K562 (cell line): ENCODE data around the gene HAUS2. TPM values are rescaled to one million over a fixed set of nuclear protein-coding genes. Genes with fewer than 3 reads are reported as not detected.
A peak's percentile ranks its signal among the peaks of the same experiment; 100 is the strongest.

ENCODE experiments used
- CBFB ChIP-seq: sonication (generic); formaldehyde crosslinking; IDR thresholded peaks from 2 replicates; pipeline ENCODE4 v1.4.0; 2020; ENCODE audit warnings: mild to moderate bottlenecking, missing genetic modification reagents
- CHD4 ChIP-seq: fragments of 200-600 bp; sonication (generic); IDR thresholded peaks from 3 replicates; pipeline ENCODE4 v1.6.1; 2012; ENCODE audit warnings: low read depth, mild to moderate bottlenecking, mixed read lengths, low read length, inconsistent platforms; ENCODE audit not compliant: insufficient read depth, insufficient replicate concordance, poor library complexity, severe bottlenecking
- HDAC1 ChIP-seq, 2 experiments: fragments of 450-650 bp; IDR thresholded peaks; 2 replicates each; pipeline ENCODE4 v1.6.1; 2016 to 2017; ENCODE audit warnings: inconsistent platforms in 1 of 2, mild to moderate bottlenecking in 1 of 2, moderate library complexity in 1 of 2
- HMG20A ChIP-seq: fragments of 450-650 bp; formaldehyde crosslinking; conservative IDR thresholded peaks from 2 replicates; pipeline ENCODE4 v1.4.0; 2020; ENCODE audit warnings: mild to moderate bottlenecking, mixed read lengths
- LEF1 ChIP-seq: fragments of 450-650 bp; IDR thresholded peaks from 2 replicates; pipeline ENCODE4 v1.6.1; 2016; ENCODE audit warnings: mild to moderate bottlenecking
- NR1H2 ChIP-seq: sonication (generic); formaldehyde crosslinking; IDR thresholded peaks from 2 replicates; pipeline ENCODE4 v1.4.0; 2020; ENCODE audit warnings: mild to moderate bottlenecking, missing genetic modification reagents
- SMAD4 ChIP-seq: fragments of 250-450 bp; sonication (Bioruptor Pico); conservative IDR thresholded peaks from 2 replicates; pipeline ENCODE4 v1.8.0; 2021; ENCODE audit warnings: inconsistent platforms, mild to moderate bottlenecking, moderate library complexity
- ZNF384 ChIP-seq: IDR thresholded peaks from 2 replicates; pipeline ENCODE4 v1.6.1; 2012; ENCODE audit warnings: low read depth, low read length, improper control_type of control experiment
- ZNF644 ChIP-seq: fragments of 200-800 bp; sonication (Bioruptor generic); IDR thresholded peaks from 2 replicates; pipeline ENCODE4 v1.6.1; 2016; ENCODE audit warnings: low read depth, missing genetic modification characterization, missing compliant biosample characterization
- polyA plus RNA-seq, 8 experiments: library from polyadenylated mRNA; depleted of rRNA in 4 of 8; stranded (reverse) in 5 of 8; unstranded in 3 of 8; fragments of >200 nt; fragmentation: Nextera tagmentation in 2 of 8; fragmentation: Illumina TruSeq in 1 of 8; extraction: Ambion mirVana in 2 of 8; extraction: Trizol in 1 of 8; gene quantifications; 2 replicates each; pipeline versions ENCODE4 v1.2.1 to v1.2.3, GENCODE V29; 2011 to 2014; ENCODE audit warnings: inconsistent platforms in 1 of 8, missing spikeins in 1 of 8
- total RNA-seq, 7 experiments: library from RNA; depleted of rRNA in 6 of 7; stranded (reverse); fragments of >200 nt in 6 of 7; fragmentation: Illumina TruSeq in 2 of 7; extraction: Trizol in 2 of 7; gene quantifications; 2 replicates each; pipeline versions ENCODE4 v1.2.1 to v1.2.3, GENCODE V29; 2011 to 2021; ENCODE audit warnings: low replicate concordance in 1 of 7
- TF ChIP-seq, protein P1 (sequence below): sonication (generic); formaldehyde crosslinking; IDR thresholded peaks from 2 replicates; pipeline ENCODE4 v1.8.1; 2023; ENCODE audit warnings: missing genetic modification reagents, mild to moderate bottlenecking, borderline replicate concordance
- TF ChIP-seq, protein P2 (sequence below), 2 experiments: fragments of 450-650 bp; conservative IDR thresholded peaks; 2 replicates each; pipeline ENCODE4 v1.6.1; 2017; ENCODE audit warnings: mild to moderate bottlenecking in 2 of 2, moderate library complexity in 2 of 2
- TF ChIP-seq, protein P3 (sequence below): IDR thresholded peaks from 2 replicates; pipeline ENCODE4 v1.6.1; 2014; ENCODE audit warnings: antibody characterized with exemption
- TF ChIP-seq, protein P4 (sequence below): sonication (generic); formaldehyde crosslinking; IDR thresholded peaks from 2 replicates; pipeline ENCODE4 v1.8.0; 2023; ENCODE audit warnings: mild to moderate bottlenecking, missing genetic modification reagents

HAUS2 gene
- total and polyA plus RNA-seq, 9 of the 15 experiments (the other 6 are each of a cell fraction or from before 2014, with no cell fraction given) = 30.6 to 64.9 (median 54.1) TPM

DNA sequence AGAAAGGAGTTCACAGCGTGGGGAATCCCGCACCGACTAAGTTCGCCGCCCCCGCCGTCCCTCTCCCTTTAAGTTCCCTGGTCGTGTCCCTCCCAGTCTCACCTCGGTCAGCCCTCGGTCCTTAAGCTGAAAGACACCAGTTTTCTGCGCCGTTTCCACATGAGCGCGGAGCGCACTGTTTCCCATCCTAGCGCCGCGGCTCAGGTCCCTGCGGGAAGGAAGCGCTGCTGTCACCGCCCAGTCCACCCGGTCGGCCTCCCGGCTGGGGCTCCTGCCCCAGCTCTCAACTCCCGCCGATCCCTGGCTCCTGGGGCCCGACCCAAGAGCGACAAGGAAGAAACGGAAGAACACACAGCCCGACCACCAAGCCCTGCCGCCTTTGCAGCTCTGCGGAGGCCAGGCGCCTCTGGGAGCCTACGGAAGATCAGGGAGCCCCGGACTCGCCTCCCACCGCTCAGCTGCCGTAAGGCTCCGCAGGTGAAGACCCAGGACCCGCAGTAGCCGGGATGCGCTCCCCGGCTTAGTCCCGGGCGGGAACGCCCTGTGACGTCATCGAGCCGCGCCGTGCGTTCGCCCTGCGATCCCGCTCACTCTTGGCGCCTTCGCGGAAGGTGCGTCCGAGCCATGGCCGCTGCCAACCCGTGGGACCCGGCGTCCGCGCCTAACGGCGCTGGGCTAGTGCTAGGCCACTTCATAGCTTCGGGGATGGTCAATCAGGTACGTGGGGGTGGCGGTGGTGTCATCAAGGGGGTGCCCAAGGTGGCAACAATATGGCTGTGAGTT lies at the start of gene HAUS2, which contains the start of gene LRRC57 (continued):
- TF ChIP-seq, protein P1, sequence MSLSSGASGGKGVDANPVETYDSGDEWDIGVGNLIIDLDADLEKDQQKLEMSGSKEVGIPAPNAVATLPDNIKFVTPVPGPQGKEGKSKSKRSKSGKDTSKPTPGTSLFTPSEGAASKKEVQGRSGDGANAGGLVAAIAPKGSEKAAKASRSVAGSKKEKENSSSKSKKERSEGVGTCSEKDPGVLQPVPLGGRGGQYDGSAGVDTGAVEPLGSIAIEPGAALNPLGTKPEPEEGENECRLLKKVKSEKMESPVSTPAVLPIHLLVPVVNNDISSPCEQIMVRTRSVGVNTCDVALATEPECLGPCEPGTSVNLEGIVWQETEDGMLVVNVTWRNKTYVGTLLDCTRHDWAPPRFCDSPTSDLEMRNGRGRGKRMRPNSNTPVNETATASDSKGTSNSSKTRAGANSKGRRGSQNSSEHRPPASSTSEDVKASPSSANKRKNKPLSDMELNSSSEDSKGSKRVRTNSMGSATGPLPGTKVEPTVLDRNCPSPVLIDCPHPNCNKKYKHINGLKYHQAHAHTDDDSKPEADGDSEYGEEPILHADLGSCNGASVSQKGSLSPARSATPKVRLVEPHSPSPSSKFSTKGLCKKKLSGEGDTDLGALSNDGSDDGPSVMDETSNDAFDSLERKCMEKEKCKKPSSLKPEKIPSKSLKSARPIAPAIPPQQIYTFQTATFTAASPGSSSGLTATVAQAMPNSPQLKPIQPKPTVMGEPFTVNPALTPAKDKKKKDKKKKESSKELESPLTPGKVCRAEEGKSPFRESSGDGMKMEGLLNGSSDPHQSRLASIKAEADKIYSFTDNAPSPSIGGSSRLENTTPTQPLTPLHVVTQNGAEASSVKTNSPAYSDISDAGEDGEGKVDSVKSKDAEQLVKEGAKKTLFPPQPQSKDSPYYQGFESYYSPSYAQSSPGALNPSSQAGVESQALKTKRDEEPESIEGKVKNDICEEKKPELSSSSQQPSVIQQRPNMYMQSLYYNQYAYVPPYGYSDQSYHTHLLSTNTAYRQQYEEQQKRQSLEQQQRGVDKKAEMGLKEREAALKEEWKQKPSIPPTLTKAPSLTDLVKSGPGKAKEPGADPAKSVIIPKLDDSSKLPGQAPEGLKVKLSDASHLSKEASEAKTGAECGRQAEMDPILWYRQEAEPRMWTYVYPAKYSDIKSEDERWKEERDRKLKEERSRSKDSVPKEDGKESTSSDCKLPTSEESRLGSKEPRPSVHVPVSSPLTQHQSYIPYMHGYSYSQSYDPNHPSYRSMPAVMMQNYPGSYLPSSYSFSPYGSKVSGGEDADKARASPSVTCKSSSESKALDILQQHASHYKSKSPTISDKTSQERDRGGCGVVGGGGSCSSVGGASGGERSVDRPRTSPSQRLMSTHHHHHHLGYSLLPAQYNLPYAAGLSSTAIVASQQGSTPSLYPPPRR (CRISPR knock-in tag) = 0 out of 2 replicates have a peak, but pooled peaks have one; percentile 41
- TF ChIP-seq CBFB (CRISPR knock-in tag) (no peak), SMAD4 (peak; percentile 48; the same call in 1 of the 2 replicates), CHD4 (no peak), ZNF644 (tag) (0 out of 2 replicates have a peak, but pooled peaks have one; percentile 25), NR1H2 (CRISPR knock-in tag) (peak; percentile 64; the same call in 1 of the 2 replicates), ZNF384 (0 out of 2 replicates have a peak, but pooled peaks have one; percentile 7), HMG20A (no peak), LEF1 (0 out of 2 replicates have a peak, but pooled peaks have one; percentile 18), HDAC1 (IDR thresholded peaks at IDR 0.05) (peak in 1 of 2 experiments; percentile 94; a peak in 2 of 4 replicates)
- TF ChIP-seq, protein P2, sequence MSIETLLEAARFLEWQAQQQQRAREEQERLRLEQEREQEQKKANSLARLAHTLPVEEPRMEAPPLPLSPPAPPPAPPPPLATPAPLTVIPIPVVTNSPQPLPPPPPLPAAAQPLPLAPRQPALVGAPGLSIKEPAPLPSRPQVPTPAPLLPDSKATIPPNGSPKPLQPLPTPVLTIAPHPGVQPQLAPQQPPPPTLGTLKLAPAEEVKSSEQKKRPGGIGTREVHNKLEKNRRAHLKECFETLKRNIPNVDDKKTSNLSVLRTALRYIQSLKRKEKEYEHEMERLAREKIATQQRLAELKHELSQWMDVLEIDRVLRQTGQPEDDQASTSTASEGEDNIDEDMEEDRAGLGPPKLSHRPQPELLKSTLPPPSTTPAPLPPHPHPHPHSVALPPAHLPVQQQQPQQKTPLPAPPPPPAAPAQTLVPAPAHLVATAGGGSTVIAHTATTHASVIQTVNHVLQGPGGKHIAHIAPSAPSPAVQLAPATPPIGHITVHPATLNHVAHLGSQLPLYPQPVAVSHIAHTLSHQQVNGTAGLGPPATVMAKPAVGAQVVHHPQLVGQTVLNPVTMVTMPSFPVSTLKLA (conservative IDR thresholded peaks at IDR 0.05) = peak; percentile 72 to 93
- TF ChIP-seq, protein P3, sequence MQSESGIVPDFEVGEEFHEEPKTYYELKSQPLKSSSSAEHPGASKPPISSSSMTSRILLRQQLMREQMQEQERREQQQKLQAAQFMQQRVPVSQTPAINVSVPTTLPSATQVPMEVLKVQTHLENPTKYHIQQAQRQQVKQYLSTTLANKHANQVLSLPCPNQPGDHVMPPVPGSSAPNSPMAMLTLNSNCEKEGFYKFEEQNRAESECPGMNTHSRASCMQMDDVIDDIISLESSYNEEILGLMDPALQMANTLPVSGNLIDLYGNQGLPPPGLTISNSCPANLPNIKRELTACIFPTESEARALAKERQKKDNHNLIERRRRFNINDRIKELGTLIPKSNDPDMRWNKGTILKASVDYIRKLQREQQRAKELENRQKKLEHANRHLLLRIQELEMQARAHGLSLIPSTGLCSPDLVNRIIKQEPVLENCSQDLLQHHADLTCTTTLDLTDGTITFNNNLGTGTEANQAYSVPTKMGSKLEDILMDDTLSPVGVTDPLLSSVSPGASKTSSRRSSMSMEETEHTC = no peak
- TF ChIP-seq, protein P4, sequence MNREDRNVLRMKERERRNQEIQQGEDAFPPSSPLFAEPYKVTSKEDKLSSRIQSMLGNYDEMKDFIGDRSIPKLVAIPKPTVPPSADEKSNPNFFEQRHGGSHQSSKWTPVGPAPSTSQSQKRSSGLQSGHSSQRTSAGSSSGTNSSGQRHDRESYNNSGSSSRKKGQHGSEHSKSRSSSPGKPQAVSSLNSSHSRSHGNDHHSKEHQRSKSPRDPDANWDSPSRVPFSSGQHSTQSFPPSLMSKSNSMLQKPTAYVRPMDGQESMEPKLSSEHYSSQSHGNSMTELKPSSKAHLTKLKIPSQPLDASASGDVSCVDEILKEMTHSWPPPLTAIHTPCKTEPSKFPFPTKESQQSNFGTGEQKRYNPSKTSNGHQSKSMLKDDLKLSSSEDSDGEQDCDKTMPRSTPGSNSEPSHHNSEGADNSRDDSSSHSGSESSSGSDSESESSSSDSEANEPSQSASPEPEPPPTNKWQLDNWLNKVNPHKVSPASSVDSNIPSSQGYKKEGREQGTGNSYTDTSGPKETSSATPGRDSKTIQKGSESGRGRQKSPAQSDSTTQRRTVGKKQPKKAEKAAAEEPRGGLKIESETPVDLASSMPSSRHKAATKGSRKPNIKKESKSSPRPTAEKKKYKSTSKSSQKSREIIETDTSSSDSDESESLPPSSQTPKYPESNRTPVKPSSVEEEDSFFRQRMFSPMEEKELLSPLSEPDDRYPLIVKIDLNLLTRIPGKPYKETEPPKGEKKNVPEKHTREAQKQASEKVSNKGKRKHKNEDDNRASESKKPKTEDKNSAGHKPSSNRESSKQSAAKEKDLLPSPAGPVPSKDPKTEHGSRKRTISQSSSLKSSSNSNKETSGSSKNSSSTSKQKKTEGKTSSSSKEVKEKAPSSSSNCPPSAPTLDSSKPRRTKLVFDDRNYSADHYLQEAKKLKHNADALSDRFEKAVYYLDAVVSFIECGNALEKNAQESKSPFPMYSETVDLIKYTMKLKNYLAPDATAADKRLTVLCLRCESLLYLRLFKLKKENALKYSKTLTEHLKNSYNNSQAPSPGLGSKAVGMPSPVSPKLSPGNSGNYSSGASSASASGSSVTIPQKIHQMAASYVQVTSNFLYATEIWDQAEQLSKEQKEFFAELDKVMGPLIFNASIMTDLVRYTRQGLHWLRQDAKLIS (CRISPR knock-in tag) = 0 out of 2 replicates have a peak, but pooled peaks have one; percentile 43
